ENCODE measurements around the gene NDUFV2. TPM values are rescaled to one million over a fixed set of nuclear protein-coding genes. Genes with fewer than 3 reads are reported as not detected.

Gene NDUFV2
- total and polyA plus RNA-seq, 2 of the 13 experiments (the other 11 are each of a cell fraction or from before 2014, with no cell fraction given): 216 to 299 TPM

DNA sequence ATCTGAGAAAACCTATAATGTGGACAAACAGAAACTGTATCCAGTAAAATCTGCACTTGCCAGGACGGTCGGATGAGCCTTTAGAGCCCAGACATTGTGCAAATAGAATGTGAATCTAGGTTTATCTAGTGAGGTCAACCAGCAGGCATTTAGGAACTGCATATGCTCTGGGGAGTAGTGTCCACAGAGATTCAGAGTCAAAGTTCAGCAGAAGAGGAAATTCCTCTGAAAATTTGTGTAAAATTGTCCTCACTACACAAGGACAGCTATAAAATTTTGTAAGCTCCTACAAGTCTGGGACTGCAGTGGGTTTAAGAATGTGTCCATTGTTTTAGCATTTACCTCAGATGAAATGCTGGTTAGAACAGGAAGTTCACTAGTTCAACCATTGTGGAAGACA lies 9.8 kb upstream of the NDUFV2 start (continued):
- TF ChIP-seq PHF21A (CRISPR knock-in tag; IDR thresholded peaks at IDR 0.05) (peak; percentile 84), RARA (CRISPR knock-in tag; IDR thresholded peaks at IDR 0.05) (peak; percentile 99), JUND (CRISPR knock-in tag; IDR thresholded peaks at IDR 0.05) (0 out of 2 replicates have a peak, but pooled peaks have one; percentile 40), IRF2 (CRISPR knock-in tag; IDR thresholded peaks at IDR 0.05) (peak; percentile 57; the same call in 1 of the 2 replicates), SAP130 (CRISPR knock-in tag; IDR thresholded peaks at IDR 0.05; ENCODE audit: low read depth) (peak; percentile 85), THAP11 (CRISPR knock-in tag; IDR thresholded peaks at IDR 0.05) (peak; percentile 46), NPAS2 (CRISPR knock-in tag; IDR thresholded peaks at IDR 0.05; ENCODE audit: borderline replicate concordance) (no peak), HNF4G (IDR thresholded peaks at IDR 0.05; ENCODE audit: borderline replicate concordance, low read depth, low read length) (peak; percentile 80), HNF4G (CRISPR knock-in tag; IDR thresholded peaks at IDR 0.05; ENCODE audit: borderline replicate concordance, low read depth) (0 out of 2 replicates have a peak, but pooled peaks have one; percentile 31), SPEN (CRISPR knock-in tag; IDR thresholded peaks at IDR 0.05; ENCODE audit: low read depth) (peak; percentile 43; the same call in 1 of the 2 replicates), RFXANK (CRISPR knock-in tag; IDR thresholded peaks at IDR 0.05) (0 out of 2 replicates have a peak, but pooled peaks have one; percentile 33), GATAD1 (CRISPR knock-in tag; IDR thresholded peaks at IDR 0.05) (0 out of 2 replicates have a peak, but pooled peaks have one; percentile 26), AHDC1 (CRISPR knock-in tag; IDR thresholded peaks at IDR 0.05; ENCODE audit: borderline replicate concordance) (peak; percentile 90; the same call in 1 of the 2 replicates), ZNF614 (CRISPR knock-in tag; IDR thresholded peaks at IDR 0.05; ENCODE audit: borderline replicate concordance) (peak; percentile 76), FOXA1 (IDR thresholded peaks at IDR 0.05) (peak; percentile 38; the same call in 1 of the 2 replicates), FOXA1 (CRISPR knock-in tag; IDR thresholded peaks at IDR 0.05) (peak; percentile 85), NCOA5 (CRISPR knock-in tag; IDR thresholded peaks at IDR 0.05) (no peak), HMGXB4 (CRISPR knock-in tag; IDR thresholded peaks at IDR 0.05; ENCODE audit: borderline replicate concordance in 1 of 2, low read depth in 1 of 2) (no peak), HNF4A (CRISPR knock-in tag; IDR thresholded peaks at IDR 0.05) (peak; percentile 91), NR2F6 (IDR thresholded peaks at IDR 0.05) (peak; percentile 84), NR2F6 (CRISPR knock-in tag; IDR thresholded peaks at IDR 0.05) (peak; percentile 68), ZNF12 (CRISPR knock-in tag; IDR thresholded peaks at IDR 0.05) (0 out of 2 replicates have a peak, but pooled peaks have one; percentile 22), SRF (IDR thresholded peaks at IDR 0.05; ENCODE audit: low read depth, low read length) (peak; percentile 31; the same call in 1 of the 2 replicates), FOXA3 (CRISPR knock-in tag; IDR thresholded peaks at IDR 0.05) (peak; percentile 88), DPF2 (CRISPR knock-in tag; IDR thresholded peaks at IDR 0.05; ENCODE audit: borderline replicate concordance, low read depth) (peak; percentile 76)
- TF ChIP-seq, protein P1, sequence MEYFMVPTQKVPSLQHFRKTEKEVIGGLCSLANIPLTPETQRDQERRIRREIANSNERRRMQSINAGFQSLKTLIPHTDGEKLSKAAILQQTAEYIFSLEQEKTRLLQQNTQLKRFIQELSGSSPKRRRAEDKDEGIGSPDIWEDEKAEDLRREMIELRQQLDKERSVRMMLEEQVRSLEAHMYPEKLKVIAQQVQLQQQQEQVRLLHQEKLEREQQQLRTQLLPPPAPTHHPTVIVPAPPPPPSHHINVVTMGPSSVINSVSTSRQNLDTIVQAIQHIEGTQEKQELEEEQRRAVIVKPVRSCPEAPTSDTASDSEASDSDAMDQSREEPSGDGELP (IDR thresholded peaks at IDR 0.05; ENCODE audit: borderline replicate concordance, low read depth): peak; percentile 54; the same call in 1 of the 2 replicates
